Measurements from ENCODE around the gene LRTM2.

- TF ChIP-seq CTCF (optimal IDR thresholded peaks at IDR 0.05 in 1 of 3, IDR thresholded peaks at IDR 0.05 in 1 of 3, conservative IDR thresholded peaks at IDR 0.05 in 1 of 3; ENCODE audit: extremely low read depth in 1 of 3, insufficient read depth in 2 of 3, low read length in 3 of 3): no peak
- no peak for TF ChIP-seq EZH2 (IDR thresholded peaks at IDR 0.05; ENCODE audit: low read length)
These were observed 5.2 kb downstream of the LRTM2 start for GRCh38 chr12:1825382-1826102.
